Activated naive CD4-positive, alpha-beta T cell (primary cell): ENCODE data around the gene TSPEAR.

Experiments
- DNase-seq, 4 experiments: peaks; one replicate each; lab custom pipeline; 2025; lab: John Stamatoyannopoulos, UW

The TSPEAR gene

DNA sequence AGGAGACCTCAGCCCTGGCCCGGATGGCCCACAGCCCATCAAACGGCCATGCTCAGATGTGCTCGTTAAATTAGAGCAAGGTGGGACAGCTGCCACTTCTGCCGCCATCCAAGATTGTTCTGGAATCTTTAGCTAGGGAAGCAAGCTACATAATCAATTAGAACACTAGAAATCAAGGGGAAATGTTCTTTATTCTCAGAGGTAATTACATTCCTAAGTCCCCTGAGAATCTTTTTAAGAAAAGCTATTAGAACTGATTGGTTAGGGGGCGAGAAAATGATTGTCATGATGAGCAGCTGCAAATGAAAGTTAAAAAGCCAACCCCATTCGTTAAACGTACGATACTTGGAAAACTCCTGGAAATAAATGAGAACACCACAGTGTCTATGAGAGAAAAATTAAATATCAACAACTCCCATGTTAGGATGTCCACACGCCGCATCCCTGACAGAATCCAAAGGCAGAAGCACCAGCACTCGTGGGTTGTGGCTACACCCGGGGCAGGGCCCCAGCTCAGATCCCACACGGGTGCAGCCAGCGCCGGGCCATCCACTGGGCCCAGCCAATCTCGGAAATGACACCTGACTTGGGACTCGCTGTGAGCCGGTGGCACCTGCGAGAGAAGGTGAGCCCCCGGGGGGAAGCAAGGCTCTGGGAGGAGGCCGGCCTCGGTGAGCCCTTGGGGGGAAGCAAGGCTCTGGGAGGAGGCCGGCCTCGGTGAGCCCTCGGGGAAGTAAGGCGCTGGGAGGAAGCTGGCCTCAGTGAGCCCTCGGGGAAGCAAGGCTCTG is 209.0 kb downstream of the TSPEAR start:
- no peak for DNase-seq

DNA sequence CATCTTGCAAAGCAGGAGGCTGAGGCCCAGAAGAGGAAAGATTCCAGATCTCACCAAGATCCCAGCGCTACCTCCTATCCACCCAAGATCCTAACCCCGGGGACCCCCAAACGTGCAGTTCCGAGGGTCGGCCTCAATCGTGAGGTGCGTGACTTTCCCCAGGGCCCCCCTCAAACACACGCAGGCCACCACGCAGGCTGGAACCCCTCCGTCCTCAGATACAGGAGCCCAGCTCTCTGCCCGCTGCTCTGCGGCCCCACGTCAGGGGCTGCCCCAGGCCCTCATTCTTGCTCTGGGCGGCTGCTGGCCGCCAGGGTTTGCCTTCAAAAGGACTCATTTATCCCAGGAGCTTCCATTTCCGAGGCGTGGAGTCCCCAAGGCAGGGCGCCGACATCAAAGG is 211.3 kb downstream of the TSPEAR start:
- DNase-seq = no peak

DNA sequence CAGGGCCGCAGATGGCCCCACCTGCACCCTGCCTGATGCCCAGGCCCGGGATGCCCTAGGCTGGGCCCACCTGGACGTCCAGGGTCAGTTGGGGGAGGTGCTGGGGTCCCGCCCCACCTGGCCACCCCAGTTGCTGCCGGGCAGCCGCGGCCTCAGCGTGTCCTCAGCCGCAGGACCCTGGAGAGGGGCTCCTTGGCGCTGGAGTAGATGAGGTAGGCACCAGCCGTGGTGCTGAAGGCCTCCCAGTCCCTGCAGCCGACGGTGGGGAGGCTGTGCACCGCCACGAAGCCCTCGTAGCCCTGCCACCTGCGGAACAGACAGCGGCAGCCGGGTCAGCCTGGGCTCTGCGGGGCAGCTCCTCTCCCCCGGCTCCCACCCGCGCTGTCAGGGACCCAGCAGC is 211.7 kb downstream of the TSPEAR start:
- DNase-seq = no peak

DNA sequence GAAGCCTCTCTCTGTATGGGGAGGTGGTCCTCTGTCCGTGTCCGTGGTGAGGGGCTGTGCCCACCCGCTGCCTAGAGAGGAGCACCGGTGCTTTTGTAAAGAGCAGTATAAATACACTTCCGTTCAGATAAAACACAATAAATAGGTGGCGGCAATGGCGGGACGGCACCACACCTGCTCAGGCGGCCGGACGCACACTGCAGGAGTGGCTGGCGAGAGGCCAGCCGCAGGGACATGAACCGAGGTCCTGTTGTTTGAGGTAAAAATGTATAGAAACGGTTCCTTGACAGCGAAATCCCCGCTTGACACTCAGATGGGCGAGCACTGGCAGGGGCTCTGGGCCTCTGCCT is 212.2 kb downstream of the TSPEAR start:
- DNase-seq = no peak

DNA sequence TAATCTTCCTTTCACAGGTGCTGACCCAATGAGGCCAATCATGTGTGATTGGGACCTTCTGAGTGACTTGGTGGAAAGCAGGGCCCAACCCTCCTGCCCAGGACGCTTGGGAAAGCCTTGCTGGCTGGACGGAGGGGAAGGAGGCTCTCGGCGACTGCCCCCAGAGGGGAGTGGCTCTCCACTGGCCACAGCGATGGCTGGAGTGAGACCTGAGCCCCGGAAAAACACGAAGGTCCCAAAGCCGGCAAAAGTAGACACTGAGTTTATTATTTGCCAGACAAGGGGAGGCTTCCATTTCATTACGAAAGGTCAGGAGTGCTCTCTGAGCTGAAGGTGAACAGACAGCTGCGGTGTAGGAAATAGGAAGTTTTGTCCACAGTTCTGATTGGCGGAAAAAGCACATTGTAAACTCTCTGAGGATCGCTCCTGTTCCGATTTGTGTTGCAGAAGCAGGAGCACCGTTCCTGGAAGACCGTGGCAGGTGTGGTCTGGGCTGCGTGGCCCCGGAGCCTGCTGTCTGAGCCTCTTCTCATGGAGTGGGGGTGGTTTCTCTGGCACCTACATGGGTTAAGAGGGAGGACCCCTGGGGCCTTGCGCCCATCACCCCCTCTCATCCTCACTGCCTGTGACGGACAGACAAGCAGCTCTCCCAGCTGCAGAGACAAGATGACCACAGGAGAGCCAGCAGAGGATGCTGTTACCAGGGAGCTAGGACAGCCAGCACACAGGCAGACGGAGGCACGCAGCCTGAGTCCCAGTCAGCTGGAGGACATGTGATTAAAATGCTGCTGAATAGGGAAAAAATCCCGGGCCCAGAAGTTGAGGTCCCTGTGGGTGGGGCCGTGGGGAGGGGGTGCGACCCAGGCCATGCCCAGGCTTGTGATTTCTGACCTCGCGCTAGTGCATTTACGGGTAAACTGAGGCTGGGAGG is 212.8 kb downstream of the TSPEAR start:
- DNase-seq = no peak

DNA sequence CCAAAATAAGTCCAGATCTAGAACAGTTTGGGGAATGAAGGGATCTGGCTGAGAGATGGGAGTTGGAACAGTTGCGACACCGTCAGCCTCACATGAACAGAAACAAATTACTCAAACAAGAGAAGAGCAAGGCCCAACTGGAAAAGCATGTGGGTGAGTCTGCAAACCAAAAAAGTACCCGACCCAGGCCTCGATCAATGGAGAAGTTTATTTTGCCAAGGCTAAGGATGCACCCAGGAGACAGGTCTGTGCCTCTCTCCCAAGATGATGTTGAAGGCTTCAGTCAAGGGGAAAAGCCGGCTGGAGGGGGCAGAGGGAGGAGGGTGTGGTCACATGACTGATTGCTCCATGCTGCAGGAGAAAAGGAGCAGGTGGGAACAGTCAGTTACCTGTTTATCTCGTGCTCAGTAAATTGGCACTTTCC is 213.7 kb downstream of the TSPEAR start:
- no peak for DNase-seq

DNA sequence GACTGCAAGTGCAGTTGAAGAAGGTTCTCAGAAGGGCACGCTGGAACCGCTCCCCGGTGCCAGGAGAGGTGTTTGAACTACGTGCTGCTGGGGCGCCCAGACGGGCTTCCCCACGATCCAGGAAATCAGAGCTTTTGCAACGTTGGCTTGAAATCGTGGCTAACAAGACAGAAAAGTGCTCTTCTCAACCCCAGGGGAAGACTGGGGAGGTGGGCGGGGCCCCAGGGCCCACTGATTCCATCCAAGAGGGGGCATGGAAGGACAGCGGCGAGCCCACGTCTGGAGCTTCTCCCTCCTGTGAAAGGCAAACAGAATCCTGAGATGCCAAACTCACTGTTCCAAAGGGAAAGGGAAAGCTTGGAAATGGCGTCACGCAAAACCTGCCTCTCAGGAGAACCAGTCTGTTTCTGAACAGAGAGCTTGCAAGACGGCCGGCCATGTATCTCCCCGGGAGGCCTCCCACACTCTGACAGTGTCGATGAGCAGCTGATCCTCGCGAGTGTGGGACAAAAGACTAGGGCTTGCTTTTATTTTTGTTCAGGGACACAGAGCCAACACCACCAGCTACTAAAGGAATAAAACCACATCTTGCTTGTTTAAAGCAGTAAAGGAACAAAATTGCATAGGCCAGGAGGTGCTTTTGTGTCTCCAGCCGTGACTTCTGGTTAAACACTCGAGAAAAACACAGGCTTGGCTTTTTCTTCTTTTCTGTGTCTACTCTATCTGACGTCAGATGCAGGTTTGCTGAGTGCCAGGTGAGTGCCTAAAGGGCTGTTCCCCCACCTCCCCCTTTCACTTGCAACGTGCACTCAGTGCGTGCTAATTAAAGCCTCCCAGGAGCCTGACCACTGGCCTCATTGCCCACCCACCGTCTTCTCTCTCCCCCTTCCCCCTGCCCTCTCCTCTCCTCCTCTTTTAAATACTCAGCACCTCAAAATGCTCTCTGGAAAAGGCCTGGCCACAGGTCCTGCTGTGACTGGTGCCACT is 214.5 kb downstream of the TSPEAR start:
- no peak for DNase-seq

DNA sequence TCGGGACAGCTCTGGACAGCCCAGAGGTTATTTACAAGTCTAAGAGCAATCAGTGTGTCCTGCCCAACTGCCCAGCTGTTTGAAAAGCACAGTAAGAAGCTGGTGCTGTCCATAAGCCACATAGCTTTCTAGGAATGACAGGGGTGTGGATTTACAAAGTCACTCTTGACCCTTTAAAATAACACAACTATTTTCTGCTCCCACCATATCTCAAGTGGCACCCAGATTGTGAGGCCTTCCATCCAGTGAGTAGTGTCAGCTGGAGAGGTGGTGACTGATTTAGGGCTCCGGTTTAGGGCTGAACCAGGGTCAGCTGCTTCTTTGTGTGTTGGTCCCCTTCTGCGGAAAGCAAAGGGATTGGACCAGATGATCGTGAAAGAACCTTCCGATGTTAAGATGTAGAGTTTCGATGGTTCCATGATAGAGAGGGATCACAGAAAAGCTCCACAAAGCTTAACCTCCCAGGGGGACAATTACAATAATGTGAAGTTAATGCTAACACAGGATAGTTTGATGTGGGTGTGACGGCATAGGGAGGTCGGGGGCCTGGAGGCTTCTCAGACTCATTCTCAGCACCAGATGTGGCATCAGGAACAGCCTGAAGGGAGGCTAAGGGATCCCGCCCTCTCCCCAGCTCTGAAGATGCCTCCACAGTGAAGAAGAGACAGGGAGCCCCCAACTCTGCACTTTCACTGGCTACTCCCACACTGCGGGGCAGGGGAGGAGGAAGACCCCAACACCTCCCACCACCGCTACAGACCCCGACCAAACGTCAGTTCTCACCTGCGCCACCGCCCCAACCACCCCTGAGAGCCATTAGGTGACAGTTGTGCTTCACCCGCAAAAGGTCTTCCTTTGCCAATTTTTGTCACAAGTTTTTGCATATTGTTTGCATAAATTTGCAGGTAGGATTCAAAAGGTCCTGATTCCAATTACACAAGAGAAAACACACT is 215.5 kb downstream of the TSPEAR start:
- no peak for DNase-seq

DNA sequence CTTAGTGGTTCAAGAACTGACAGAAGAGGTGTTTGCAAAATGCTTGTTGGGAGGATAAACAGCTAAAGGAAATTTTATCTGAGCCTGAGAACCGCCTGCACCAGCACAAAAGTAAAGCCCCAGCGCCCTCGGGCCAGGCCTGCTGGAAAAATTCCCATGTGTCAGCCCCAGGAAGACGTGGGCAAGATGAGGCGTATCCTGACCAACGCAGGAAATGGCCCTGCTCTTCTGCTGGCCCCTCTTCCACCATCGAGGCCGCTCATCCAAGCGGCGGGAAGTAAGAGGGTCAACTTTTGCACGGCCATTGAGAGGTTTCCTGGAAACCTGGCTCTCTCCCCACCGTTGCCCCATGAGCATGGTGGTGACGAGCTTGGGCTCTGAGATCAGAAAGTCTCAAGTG is 216.4 kb downstream of the TSPEAR start:
- DNase-seq = no peak

DNA sequence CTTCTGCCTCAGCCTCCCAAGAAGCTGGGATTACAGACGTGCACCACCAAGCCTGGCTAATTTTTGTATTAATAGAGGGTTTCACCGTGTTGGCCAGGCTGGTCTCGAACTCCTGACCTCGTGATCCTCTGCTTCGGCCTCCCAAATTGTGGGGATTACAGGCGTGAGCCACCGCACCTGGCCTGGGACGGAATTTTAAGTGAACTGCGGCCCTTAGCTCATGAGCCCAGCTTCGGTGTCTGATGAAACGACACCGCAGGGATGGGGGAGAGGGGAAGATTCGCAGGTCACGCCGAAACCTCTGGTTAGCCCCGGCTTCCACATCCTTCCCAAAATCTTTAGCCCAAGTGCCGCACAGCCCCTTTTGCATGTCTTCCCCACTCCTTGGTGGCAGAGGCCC is 217.0 kb downstream of the TSPEAR start:
- no peak for DNase-seq

DNA sequence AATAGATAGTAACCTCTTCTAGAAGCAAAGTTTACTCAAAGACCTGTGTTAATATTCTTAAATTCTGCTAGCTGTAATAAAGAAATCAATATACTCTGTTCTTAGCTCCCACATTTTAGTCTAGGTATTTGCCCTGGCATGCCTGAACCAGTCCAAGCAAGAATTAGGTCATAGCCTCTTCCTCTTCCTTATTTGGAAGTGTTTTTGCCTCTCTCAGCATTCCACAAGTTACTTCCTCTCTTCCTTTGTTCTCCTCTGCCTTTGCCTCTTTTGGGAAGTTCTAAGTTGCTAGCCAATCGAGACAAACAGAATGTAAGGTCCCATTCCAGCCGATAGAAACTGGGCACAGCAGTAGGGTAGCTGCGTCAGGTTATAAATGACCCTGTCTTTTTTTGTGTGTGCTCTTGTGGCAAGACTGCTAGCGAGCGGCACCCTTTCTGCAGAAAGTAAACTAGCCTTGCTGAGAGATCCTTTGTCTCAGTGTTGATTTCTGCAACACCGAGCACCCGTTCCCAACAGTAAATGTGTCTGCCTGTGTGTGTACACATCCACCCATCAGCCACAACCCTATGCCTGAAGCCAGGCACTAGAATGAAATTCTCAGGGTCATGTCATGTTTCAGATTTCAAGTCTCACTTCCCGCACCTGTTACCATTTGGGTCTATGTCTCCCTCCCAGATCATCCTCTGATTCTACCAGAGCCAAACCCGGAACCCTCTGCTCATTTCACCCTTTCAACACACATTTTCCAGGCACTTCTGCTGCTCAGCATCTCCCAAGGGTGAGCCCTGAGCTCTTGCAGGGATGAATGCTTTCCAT is 218.6 kb downstream of the TSPEAR start:
- DNase-seq = no peak

DNA sequence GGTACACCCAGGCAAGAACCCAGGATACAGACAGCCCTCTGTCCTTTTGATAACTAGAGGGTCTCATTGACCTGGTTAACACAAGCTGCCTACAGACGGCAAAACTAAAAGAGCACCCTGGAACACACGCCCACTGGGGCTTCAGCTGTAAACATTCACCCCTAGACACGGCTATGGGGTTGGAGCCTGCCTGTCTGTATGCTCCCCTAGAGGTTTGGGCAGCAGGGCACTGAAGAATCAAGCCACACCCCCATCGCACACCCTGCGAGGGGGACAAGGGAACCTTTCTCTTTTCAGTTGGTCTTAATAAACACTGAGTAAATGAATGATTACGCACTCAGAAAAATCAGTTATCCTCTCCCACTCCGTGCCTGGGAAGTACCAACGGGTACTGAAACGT is 220.6 kb downstream of the TSPEAR start:
- DNase-seq = no peak

DNA sequence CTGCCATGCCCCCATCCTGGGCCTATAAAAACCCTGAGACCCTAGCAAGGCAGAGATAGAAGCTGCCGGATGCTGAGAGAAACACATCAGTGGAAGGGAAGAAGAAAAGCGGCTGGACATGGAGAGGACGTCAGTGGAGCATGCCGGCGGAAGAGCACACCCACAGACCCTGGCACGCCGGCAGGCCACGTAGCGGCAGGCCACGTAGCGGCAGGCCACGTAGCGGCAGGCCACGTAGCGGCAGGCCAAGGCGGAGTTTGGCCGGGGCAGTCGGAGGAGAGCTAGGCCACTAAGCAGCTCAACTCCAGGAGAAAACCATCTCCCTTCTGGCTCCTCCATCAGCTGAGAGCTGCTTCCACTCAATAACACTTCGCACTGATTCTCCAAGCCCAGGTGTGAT is 221.0 kb downstream of the TSPEAR start:
- no peak for DNase-seq

DNA sequence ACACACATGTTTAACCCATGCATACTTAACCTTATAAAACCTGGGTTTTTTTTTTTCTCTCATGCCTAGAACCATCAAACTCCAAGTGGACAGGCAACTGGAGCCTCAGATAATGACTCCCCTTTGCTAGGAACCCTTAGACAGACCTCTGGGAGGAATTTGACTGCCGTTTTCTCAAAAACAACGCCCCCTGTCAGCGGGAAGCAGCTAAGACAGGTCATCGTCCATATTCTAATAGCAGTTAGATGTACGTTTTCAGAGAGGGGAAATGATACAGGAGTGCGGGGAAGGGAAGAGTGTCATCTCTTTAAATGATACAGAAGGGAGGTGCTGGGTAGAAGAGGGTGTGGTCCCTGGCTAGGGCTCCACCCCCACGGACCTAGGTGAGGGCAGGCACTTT is 221.4 kb downstream of the TSPEAR start:
- DNase-seq = no peak

DNA sequence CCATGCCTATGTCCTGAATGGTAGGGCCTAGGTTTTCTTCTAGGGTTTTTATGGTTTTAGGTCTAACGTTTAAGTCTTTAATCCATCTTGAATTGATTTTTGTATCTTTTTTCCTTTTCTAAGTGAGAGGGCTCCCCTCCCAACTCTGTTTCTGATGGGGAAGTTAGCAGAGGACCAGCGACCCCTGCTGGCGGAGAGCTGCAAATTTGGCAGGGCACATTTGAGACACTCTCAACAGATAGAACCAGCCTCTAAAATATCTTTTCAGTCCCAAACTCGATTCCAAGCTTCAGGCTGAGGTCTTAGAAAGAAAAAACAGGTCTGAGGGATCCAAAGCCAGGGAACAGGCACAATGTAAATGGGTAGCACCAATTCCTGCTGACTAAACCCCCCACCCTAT is 223.5 kb downstream of the TSPEAR start:
- peak in 2 of 4 experiments; percentile 19 to 30 for DNase-seq

DNA sequence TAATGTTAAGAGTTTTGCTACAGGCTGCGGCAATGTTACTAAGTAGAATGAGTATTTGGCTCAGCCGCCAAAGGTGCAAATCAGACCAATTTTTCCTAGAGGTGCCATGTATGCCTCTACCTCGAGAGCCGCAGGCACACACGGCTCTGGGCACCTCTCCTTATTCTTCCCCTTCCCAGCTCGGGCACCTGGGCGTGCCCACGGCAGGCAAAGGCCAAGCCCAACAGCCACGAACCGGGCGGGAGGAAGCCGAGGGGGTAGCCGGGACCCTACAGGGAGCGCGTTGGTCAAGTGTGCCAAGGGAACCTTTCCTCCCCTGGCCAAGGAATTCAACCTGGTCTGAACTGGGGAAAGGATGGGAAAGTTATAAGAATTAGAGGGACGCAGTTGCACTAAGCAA is 225.1 kb downstream of the TSPEAR start:
- no peak for DNase-seq

DNA sequence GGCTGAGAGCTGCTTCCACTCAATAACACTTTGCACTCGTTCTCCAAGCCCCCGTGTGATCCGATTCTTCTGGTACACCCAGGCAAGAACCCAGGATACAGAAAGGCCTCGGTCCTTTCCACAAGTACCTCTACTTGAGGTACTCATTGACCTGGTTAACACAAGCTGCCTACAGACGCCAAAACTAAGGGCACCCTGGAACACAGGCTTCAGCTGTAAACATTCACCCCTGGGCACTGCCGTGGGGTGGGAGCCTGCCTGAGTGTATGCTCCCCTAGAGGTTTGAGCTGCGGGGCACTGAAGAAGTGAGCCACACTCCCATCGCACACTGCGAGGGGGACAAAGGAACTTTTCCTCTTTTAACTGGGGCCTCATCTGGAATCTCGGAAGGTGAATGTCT is 225.6 kb downstream of the TSPEAR start:
- DNase-seq = no peak

DNA sequence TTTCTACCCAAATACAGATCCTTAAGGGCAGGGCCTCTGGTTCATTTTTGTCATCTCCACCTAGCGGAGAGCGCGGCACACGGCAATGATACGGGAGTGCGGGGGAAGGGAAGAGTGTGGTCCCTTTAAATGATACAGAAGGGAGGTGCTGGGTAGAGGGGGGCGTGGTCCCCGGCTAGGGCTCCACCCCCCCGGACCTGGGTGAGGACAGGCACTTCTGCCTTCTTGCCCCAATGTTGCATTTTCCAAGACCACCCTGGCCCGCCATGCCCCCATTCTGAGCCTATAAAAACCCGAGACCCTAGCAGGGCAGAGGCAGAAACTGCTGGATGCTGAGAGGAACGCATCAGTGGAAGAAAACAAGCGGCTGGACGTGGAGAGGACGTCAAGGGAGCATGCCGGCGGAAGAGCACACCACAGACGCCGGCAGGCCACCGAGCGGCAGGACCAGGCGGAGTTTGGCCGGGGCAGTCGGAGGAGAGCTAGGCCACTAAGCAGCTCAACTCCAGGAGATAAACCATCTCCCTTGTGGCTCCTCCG is 226.0 kb downstream of the TSPEAR start:
- peak in 1 of 4 experiments; percentile 43 for DNase-seq

DNA sequence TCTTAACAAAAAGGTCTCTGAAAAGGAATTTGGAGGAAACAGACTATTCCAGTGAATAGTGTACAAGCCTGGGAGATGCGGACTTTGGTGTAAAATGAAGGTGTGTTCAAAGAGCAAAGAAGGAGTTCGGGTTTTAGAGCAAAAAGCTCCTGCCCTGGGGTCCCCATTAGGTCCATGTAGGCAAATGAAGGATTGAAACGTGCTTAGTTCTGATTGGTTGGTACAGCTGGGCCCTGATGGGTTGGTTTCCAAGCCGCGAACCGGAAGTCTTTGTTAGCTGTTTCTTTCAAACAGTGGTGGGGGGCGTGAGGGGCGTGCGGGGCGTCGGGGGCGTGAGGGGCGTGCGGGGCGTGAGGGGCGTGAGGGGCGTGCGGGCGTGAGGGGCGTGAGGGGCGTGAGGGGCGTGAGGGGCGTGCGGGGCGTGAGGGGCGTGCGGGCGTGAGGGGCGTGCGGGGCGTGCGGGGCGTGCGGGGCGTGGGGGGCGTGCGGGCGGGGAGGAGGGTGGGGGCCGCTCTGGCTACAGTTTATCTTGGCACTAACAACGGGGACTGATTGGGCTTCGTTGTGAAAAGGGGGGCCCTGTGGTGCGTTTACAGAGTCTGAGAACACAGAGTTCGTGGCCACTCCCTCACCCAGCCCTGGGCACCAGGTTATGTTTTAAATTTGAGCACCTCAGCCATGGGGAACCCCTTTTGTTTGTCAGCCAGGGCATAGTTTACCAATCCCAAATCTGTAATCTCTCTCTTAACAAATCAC is 226.7 kb downstream of the TSPEAR start:
- no peak for DNase-seq
